GM23338 (cell line): Measurements from ENCODE around the gene CNOT1. TPM values are rescaled to one million over a fixed set of nuclear protein-coding genes. Genes with fewer than 3 reads are reported as not detected.

ENCODE experiments used
- ATAC-seq: fragments of 200-7000 bp; cut with Tn5 transposase; 3 replicates; pipeline ENCODE4 v1.9.1; 2020
- DNase-seq: peaks from one replicate; pipeline ENCODE4 v3.0.0-alpha.2; 2015; ENCODE audit warnings: low spot score
- H2AFZ ChIP-seq: fragments of 200-600 bp; sonication (generic); 2 replicates; pipeline ENCODE4 v1.8.0; 2016; ENCODE audit warnings: antibody characterized with exemption, mild to moderate bottlenecking, moderate library complexity
- H3F3A ChIP-seq: fragments of 200-600 bp; sonication (generic); replicated peaks from 2 replicates; pipeline ENCODE4 v1.8.0; 2017; ENCODE audit warnings: antibody characterized with exemption, mixed run types, low read depth
- H3K27ac ChIP-seq: fragments of 200-600 bp; sonication (generic); 2 replicates; pipeline ENCODE4 v1.6.1; 2016; ENCODE audit warnings: low read depth
- H3K27me3 ChIP-seq: fragments of 200-600 bp; sonication (generic); 2 replicates; pipeline ENCODE4 v1.8.0; 2016; ENCODE audit warnings: mild to moderate bottlenecking, mixed run types, moderate library complexity; ENCODE audit not compliant: insufficient read depth
- H3K36me3 ChIP-seq: fragments of 200-600 bp; sonication (generic); 2 replicates; pipeline ENCODE4 v1.8.0; 2016; ENCODE audit warnings: mild to moderate bottlenecking; ENCODE audit not compliant: insufficient read depth
- H3K4me1 ChIP-seq: fragments of 200-600 bp; sonication (generic); 2 replicates; pipeline ENCODE4 v1.8.0; 2016; ENCODE audit warnings: mild to moderate bottlenecking, moderate library complexity; ENCODE audit not compliant: insufficient read depth
- H3K4me2 ChIP-seq: fragments of 200-600 bp; sonication (generic); 2 replicates; pipeline ENCODE4 v1.7.1; 2017; ENCODE audit warnings: mixed run types
- H3K4me3 ChIP-seq: fragments of 200-600 bp; sonication (generic); 2 replicates; pipeline ENCODE4 v1.6.1; 2016; ENCODE audit warnings: mixed run types
- H3K79me2 ChIP-seq: fragments of 200-600 bp; sonication (generic); replicated peaks from 2 replicates; pipeline ENCODE4 v1.8.0; 2017; ENCODE audit warnings: mild to moderate bottlenecking; ENCODE audit not compliant: insufficient read depth
- H3K9me2 ChIP-seq: fragments of 200-600 bp; sonication (generic); 2 replicates; pipeline ENCODE4 v1.8.0; 2017; ENCODE audit not compliant: insufficient read depth
- H4K20me1 ChIP-seq: fragments of 200-600 bp; sonication (generic); replicated peaks from 2 replicates; pipeline ENCODE4 v1.8.0; 2017; ENCODE audit warnings: mild to moderate bottlenecking; ENCODE audit not compliant: insufficient read depth
- H3K27ac Mint-ChIP-seq: 2 replicates; pipeline ENCODE4 v1.8.0; 2020; ENCODE audit warnings: inconsistent platforms, mild to moderate bottlenecking, moderate library complexity, mixed read lengths
- H3K27me3 Mint-ChIP-seq: 3 replicates; pipeline ENCODE4 v1.8.0; 2022; ENCODE audit warnings: low read depth, mild to moderate bottlenecking, moderate library complexity, mixed read lengths, inconsistent platforms; ENCODE audit not compliant: insufficient read depth, poor library complexity
- H3K36me3 Mint-ChIP-seq: 3 replicates; pipeline ENCODE4 v1.8.0; 2021; ENCODE audit warnings: low read depth, mild to moderate bottlenecking, inconsistent platforms, moderate library complexity, mixed read lengths
- H3K4me1 Mint-ChIP-seq: 3 replicates; pipeline ENCODE4 v1.8.0; 2020; ENCODE audit warnings: mild to moderate bottlenecking, inconsistent platforms, mixed read lengths
- H3K4me3 Mint-ChIP-seq: 3 replicates; pipeline ENCODE4 v1.8.0; 2021; ENCODE audit warnings: moderate library complexity, mild to moderate bottlenecking, inconsistent platforms, mixed read lengths
- H3K9me3 Mint-ChIP-seq: 3 replicates; pipeline ENCODE4 v1.8.0; 2020; ENCODE audit warnings: moderate library complexity, mild to moderate bottlenecking, inconsistent platforms, mixed read lengths
- ETS1 ChIP-seq: IDR thresholded peaks from 2 replicates; pipeline ENCODE4 v1.6.1; 2016; ENCODE audit warnings: antibody characterized with exemption
- EZH2phosphoT487 ChIP-seq: fragments of 200-600 bp; sonication (generic); IDR thresholded peaks from one replicate; pipeline ENCODE4 v1.8.1; 2018; ENCODE audit warnings: antibody characterized with exemption; ENCODE audit not compliant: unreplicated experiment
- STAT1 ChIP-seq: IDR thresholded peaks from one replicate; pipeline ENCODE4 v1.6.1; 2016; ENCODE audit warnings: antibody characterized with exemption; ENCODE audit not compliant: unreplicated experiment
- ZNF462 ChIP-seq: fragments of 250-450 bp; sonication (Bioruptor Pico); IDR thresholded peaks from 2 replicates; pipeline ENCODE4 v1.5.0; 2020; ENCODE audit warnings: mild to moderate bottlenecking, moderate library complexity
- polyA plus RNA-seq: library from polyadenylated mRNA; unstranded; fragments of >200 nt; fragmentation: Nextera tagmentation; extraction: Ambion mirVana; gene quantifications from 2 replicates; pipeline ENCODE4 v1.2.1, GENCODE V29; 2016
- total RNA-seq: library from RNA; depleted of rRNA; stranded (reverse); fragments of >200 nt; shearing (Covaris generic); gene quantifications from 2 replicates; pipeline ENCODE4 v1.2.3, GENCODE V29; 2014

CNOT1 gene
- total and polyA plus RNA-seq, 2 experiments from 2014 or later, result 59.2 to 298 TPM

GRCh38 chr16:58582971-58583765 is 46.5 kb downstream of the CNOT1 start (continued):
- no peak for TF ChIP-seq ETS1

GRCh38 chr16:58582133-58582532 is 47.5 kb downstream of the CNOT1 start:
- Histone ChIP-seq H2AFZ (no peak overlapping the region), H3K4me2 (no peak overlapping the region), H3K4me3 (no peak overlapping the region), H3K9me2 (no peaks in the 10 kb centered on the region), H3K79me2 (peaks cover 21% of the 10 kb centered on the region), H4K20me1 (peaks cover 14% of the 10 kb centered on the region; the same call in 1 of the 2 replicates), H3K4me1 (no peaks in the 10 kb centered on the region), H3K27me3 (no peaks in the 10 kb centered on the region), H3K36me3 (peaks cover 90% of the 10 kb centered on the region), H3K27ac (no peak overlapping the region), H3F3A (peaks cover 7% of the 10 kb centered on the region)
- Mint-ChIP-seq H3K4me3 (no peak overlapping the region), H3K36me3 (peaks cover 93% of the 10 kb centered on the region), H3K27me3 (peaks cover 6% of the 10 kb centered on the region), H3K4me1 (no peaks in the 10 kb centered on the region), H3K27ac (no peak overlapping the region), H3K9me3 (peaks cover 12% of the 10 kb centered on the region; the same call in 2 of the 3 replicates)
- DNase-seq, result no peak
- no peak for ATAC-seq
- TF ChIP-seq STAT1, result no peak
- TF ChIP-seq EZH2phosphoT487, result no peak
- no peak for TF ChIP-seq ZNF462 (CRISPR knock-in tag)
